ENCODE measurements around the gene CD84. TPM values are rescaled to one million over a fixed set of nuclear protein-coding genes. Genes with fewer than 3 reads are reported as not detected.

The CD84 gene
- total and polyA plus RNA-seq, 2 donors: 1.4 to 5.3 TPM

Other genes with a start within 250 kb of the CD84 start
- 209 TPM for gene COPA, start 236.2 kb downstream of the CD84 start, total RNA-seq
- gene COPA, start 236.2 kb downstream of the CD84 start, polyA plus RNA-seq: 69.5 TPM
- gene NCSTN, start 236.1 kb downstream of the CD84 start, total RNA-seq: 45.4 TPM
- gene NCSTN, start 236.1 kb downstream of the CD84 start, polyA plus RNA-seq: 57.5 TPM
- gene NHLH1, start 212.4 kb downstream of the CD84 start, total RNA-seq: not detected
- gene NHLH1, start 212.4 kb downstream of the CD84 start, polyA plus RNA-seq: 0.05 TPM
- 4.1 TPM for gene VANGL2, start 178.9 kb downstream of the CD84 start, total RNA-seq
- 7.6 TPM for gene VANGL2, start 178.9 kb downstream of the CD84 start, polyA plus RNA-seq
- gene SLAMF6, start 56.2 kb downstream of the CD84 start, total RNA-seq: 0.53 TPM
- gene SLAMF6, start 56.2 kb downstream of the CD84 start, polyA plus RNA-seq: 1.1 TPM
- gene SLAMF1, start 67.5 kb upstream of the CD84 start, total RNA-seq: 0.21 TPM
- gene SLAMF1, start 67.5 kb upstream of the CD84 start, polyA plus RNA-seq: 0.47 TPM
- gene CD48, start 132.3 kb upstream of the CD84 start, total RNA-seq: 7.0 TPM
- gene CD48, start 132.3 kb upstream of the CD84 start, polyA plus RNA-seq: 7.5 TPM
- gene SLAMF7, start 159.8 kb upstream of the CD84 start, total RNA-seq: 1.6 TPM
- 1.5 TPM for gene SLAMF7, start 159.8 kb upstream of the CD84 start, polyA plus RNA-seq
- 0.11 TPM for gene LY9, start 216.7 kb upstream of the CD84 start, total RNA-seq
- gene LY9, start 216.7 kb upstream of the CD84 start, polyA plus RNA-seq: 0.49 TPM